ENCODE data around the gene PLA1A.
"Not testable (repeated sequence)": the region's sequence is repeated elsewhere in the genome, so short reads cannot be mapped to it uniquely, and the experiment has no call there.

Gene PLA1A, protein sequence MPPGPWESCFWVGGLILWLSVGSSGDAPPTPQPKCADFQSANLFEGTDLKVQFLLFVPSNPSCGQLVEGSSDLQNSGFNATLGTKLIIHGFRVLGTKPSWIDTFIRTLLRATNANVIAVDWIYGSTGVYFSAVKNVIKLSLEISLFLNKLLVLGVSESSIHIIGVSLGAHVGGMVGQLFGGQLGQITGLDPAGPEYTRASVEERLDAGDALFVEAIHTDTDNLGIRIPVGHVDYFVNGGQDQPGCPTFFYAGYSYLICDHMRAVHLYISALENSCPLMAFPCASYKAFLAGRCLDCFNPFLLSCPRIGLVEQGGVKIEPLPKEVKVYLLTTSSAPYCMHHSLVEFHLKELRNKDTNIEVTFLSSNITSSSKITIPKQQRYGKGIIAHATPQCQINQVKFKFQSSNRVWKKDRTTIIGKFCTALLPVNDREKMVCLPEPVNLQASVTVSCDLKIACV

DNA sequence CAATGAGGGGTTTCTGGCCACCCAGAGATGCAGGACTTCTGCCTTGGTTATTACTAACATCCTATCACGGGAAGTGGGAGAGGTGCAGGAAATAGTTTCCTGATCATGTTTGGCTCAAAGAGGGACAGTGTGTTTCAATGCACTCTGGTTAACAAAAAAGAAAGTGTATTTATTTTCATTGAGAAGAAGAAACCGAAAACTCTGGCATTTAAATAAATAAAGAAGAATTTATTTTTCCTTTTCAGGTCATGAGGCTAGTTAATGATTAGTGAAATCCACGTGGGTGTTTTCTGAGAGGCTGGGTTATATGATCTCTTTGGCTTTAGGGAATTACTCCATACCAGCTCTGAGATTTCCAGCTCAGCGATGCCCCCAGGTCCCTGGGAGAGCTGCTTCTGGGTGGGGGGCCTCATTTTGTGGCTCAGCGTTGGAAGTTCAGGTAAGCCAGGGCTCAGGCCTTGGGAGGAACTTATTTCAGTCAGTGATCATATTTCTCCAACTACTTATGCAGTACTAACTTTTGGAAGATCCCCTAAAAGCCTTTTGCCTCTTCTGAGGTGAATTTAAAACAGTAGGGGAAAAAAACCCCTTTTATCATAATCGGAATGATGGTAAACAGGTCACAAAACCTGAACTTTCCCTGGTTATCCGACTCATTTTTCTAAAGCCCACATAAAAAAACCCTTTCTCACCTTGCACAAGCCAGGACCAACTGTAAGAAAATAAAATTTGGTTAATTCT lies at the start of gene PLA1A:
Gene PLA1A, plus strand, starts transcription at position 338 of the 741 bp plus-strand sequence. Its CDS starts 29 bp downstream, at position 367.
- DNase-seq (ENCODE audit: low read depth), result no peak

DNA sequence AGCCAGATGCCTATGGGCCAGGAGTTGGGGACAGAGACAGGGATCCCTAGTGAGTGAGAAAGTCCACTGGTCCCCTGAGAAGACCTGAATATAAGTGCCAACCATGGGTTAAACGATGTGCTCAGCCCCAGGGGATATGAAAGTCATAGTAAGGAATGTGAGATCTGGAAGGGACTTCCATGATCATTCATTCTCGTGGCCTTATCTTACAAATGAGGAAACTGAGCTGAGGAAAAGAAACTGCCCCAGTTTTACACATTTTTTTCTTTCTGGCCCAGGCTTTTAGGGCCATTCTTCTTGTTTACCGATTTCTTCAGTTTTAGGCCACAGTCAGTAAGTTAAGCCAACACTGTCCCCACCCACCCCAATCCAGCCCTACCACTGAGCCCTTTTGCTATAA lies 49.3 kb upstream of the PLA1A start:
- DNase-seq (ENCODE audit: low read depth), result no peak

DNA sequence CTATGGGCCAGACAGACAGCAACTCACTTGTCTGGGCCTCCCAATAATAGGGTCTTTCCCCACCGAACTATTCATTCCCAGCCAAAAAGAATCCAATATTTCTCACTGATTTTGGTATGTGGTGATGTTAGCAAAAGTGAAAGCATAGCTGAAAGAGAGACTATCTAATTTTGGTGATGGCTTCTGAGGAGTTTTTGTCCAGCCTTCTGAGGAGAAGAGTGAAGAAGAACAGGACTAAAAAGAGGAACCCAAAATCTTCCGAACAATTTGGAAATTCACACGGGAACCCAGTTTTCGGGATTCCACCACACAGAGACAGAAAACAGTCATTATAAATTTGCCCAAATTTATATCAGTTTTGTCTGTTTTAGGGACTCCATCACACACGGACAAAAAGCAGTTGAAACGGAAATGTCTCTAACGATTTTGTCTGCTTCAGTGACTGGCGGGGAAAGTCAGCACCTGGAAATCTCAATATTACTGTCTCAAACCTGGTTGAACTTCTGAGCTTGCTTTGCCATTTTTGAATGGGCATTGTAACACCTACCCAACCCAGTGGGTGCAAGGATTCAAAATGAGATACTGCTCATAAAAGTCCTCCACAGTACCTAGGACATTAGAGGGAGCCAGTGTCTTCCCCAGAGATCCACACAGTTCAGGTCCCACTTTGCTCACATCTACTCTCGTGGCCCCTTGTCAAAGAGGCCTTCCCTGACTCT lies 47.3 kb upstream of the PLA1A start:
- DNase-seq (ENCODE audit: low read depth), result no peak

DNA sequence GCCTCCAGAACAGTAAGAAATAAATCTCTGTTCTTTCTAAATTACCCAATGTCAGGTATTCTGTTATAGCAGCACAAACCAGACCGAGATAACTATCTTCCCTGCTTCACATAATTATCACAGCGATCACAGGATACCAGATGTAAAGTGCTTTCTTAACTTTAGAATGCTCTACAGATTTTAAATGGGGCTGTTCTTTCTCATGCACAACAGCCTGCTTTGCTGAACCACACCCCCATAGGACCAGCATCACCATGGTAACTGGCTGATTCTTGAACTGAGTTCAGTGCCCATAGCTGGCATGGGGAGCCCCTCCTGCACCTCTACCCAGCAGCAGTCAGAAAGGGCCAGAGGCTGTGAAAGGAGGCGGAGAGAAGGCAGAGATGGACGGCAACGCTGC lies 46.1 kb upstream of the PLA1A start:
- no peak for DNase-seq (ENCODE audit: low read depth)

DNA sequence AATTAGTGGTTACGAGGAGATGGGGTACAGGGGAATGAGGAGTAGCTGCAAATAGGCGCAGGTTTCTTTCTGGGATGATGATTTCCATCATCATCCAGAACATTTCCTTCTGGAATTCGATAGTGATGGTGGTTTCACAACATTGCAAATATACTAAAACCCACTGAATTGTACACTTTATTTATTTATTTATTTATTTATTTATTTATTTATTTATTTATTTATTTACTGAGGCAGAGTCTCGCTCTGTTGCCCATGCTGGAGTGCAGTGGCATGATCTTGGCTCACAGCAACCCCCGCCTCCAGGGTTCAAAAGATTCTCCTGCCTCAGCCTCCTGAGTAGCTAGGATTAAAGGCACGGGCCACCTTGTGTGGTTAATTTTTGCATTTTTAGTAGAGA lies 44.8 kb upstream of the PLA1A start:
- not testable (repeated sequence) for DNase-seq (ENCODE audit: low read depth)

DNA sequence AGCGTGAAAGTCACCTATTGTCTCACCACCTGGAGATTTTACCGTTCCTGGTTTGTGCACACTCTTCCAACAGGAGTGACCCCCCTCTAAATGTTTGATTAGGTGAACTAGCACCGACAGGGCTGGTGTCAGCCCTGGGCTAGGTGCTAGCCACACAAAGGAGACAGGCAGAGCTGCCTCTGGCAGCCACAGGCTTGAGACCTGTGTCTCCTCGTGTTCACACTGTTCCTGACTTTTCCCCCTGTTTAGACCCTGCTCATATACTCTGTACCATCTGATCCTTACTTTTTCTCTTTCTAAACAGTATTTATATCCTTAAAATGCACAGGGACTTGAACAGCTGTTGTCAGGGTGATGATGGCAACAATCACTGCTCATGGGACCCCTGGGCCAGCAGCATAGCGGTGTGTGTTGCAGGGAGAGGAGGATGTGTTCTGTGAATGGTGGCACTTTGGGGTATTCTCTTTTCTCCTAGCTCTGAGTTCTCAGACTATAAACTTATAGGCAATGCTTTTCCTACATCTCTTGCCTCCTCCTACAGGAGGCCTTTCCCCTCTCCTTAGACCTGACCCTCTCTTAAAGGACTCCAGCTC lies 43.8 kb upstream of the PLA1A start:
- DNase-seq (ENCODE audit: low read depth), result no peak

DNA sequence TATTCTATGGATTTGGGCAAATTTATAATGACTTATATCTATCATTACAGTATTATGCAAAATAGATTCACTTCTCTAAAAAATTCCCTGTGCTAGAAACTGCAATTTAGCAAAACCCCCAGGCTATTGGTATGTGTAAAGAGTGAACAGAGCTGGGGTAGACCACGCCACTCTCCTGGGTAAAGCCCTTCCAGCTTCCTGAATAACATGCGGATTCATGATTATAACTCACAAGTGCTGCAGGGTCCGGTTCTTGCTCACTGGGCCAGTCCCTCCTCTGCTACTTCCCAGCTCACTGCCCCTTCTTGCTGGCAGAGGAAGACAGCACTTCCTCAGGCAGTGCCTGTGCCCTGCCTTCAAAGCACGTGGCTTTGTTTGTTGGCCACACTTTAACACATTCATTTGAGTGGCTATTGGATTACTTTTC lies 42.4 kb upstream of the PLA1A start:
- DNase-seq (ENCODE audit: low read depth), result no peak

DNA sequence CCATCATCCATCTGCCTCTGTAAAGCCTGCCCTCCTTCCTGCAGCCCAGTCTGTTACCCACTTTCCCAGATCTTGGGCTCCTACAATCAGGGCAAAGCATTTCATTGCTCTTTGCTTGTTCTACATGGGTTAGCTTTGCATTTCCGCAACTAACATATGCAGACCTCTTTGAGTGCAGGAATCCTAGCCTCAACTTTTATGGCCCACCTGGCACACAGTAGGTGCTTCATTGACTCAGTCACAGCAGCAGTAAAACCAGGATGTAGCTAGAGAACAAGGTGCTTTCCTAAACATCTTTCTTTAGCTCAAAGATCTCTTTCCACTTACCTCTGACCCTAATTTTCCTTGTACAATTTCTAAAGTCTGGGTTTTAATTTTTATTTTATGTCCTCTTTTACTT lies 41.8 kb upstream of the PLA1A start:
- no peak for DNase-seq (ENCODE audit: low read depth)

DNA sequence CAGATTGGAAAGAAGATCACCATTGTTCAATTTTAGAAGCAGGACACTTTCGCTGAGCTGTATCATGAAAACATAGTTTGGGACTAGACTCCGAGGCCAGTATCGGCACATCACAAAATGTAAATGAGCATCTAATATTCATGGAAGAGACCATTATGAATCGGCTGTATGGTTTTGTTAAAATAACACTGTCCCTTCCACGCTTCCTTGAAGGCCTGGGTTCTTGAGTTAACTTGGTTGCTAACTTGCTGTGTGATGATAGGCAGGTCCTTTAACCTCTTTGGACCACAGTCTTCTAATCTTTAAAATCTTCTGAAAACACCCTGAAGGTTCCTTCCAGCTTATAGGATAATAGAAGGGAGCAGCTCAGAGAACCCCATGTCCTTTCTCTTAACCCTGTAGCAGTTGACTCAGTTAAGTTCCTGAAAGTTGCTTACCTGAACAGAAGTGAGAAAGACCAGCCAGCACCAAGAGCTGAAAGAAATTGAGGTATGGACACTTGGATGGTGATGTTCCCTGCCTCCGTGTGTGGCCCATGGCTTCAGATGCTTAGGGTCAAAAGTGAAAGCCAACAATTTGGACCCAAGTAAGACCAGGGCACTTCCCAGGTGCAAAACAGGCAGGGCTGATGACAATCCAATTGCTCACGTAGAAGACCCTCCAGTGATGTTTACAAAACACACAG lies 40.4 kb upstream of the PLA1A start:
- no peak for DNase-seq (ENCODE audit: low read depth)

DNA sequence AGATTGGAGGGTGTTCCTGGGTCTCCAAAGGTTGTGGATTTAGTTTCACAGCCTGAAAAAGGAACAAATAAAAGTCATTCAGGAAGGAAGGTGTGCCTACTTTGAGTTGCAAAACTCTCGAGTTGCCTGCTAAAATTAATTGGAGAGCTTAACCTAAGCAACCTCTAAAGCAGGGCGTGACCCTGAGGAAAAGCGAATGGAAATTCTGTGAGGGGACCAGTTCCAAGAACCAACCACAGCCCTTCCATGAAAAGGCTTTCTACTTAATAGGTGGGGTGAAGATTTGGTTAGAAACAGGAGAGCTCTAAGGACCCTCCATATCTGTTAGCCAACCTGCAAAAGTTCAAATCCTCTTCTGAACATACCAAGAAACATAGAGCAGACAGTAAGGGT lies 39.8 kb upstream of the PLA1A start:
- DNase-seq (ENCODE audit: low read depth), result no peak

DNA sequence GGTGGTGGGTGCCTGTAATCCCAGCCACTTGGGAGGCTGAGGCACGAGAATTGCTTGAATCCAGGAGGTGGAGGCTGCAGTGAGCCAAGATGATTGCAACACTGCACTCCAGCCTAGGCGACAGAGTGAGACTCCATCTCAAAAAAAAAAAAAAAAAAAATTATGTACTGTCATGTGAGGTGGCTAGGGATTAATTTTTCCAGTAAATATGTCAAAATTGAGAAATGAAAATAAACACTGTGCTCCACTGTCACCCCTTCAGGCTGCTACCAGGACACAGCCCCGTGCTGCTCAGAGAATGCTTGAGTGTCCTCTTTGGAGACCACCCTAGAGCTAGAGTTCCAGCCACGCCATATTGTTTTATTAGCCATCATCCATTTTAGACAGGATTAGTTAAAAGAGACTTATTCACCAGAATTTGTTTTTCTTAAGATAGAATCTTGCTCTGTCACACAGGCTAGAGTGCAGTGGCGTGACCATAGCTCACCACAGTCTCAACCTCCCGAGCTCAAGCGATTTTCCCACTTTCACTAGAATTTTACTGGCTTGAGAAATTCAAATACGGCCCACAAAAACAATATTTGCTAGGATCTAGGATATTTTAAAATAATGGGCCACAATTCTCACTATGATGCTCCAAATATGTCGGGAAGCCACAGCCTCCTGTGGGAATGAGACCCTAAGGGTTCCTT lies 38.9 kb upstream of the PLA1A start:
- DNase-seq (ENCODE audit: low read depth), result no peak

DNA sequence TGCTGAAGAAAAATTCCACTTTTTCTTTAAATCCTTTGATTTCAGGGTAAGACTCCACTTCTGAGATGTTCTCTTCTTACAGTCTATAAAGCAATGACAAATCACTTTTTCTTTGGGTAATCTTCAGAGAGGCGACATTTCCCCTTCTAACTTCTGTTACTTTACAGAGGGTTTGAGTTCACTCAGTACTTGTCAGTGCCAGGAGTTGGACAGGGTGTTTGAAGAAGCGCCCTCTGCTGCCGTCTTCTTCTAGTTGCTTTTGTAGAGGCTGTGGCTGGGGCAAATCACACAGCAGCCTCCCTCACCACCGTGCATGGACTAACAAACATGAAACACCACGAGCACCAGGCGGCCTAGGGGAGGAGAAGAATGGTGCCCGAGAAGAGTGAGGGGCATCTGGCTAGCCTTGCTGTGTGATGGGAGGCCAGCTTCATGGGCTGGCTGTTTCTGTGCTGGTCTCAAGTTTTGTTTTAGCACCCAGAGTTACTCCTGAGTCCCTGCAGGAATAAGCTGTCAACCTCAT lies 38.2 kb upstream of the PLA1A start, which contains the start of gene CD80:
Gene CD80, minus strand, starts transcription at position 174 of the 523 bp plus-strand sequence. CDS start 1,886 bp downstream, outside the sequence.
- DNase-seq (ENCODE audit: low read depth), result no peak

DNA sequence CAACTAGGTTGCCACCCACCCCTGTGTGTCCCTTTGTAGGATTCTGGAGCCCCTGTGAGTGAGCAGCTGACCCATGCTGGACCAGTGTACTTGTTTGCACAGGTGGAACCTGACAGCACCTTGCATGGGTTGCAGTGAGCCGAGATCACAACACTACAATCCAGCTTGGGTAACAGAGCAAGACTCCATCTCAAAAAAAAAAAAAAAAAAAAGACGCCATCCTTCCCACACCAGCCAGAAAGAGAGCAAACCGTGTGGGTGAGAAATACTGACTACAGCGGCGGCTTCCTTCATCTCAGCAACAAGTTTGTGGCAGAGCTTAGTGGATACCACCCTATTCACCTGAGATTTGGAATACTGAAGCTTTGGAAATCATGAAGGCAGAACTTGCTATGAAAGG lies 37.5 kb upstream of the PLA1A start:
- no peak for DNase-seq (ENCODE audit: low read depth)

DNA sequence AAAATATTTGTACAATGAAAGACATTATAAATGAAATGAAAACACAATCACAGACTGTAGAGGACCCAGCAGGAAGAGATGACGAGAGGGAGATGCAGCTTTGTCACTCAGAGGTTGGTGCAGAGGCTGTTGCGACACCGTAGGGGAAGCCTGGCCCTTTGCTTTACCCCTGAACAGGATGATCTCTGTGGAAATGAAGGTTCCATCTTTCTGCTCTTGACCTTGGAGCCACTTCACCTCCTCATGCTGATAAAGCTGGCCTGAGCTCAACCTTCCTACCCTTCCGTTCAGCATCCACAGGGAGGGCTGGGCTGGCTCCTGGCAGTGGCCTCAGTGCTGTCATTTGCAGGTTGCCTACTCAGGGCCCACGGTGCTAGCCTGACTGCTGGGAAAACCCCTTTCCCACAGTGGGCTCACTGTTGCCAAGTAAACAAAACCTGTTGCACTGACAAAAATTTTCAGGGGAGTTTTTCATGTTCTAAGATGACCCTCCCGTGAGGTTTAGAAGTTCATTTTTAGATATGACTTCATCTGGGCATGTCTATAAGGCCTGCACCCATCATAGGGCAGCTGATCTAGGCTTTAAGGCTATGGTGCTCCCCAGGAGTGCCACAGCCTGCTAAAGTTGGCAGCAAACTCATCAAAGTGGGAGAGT lies 35.3 kb upstream of the PLA1A start:
- DNase-seq (ENCODE audit: low read depth), result no peak

DNA sequence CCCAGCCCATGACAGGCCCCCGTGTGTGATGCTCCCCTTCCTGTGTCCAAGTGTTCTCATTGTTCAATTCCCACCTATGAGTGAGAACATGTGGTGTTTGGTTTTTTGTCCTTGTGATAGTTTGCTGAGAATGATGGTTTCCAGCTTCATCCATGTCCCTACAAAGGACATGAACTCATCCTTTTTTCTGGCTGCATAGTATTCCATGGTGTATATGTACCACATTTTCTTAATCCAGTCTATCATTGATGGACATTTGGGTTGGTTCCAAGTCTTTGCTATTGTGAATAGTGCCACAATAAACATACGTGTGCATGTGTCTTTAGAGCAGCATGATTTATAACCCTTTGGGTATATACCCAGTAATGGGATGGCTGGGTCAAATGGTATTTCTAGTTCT lies 34.4 kb upstream of the PLA1A start:
- not testable (repeated sequence) for DNase-seq (ENCODE audit: low read depth)

DNA sequence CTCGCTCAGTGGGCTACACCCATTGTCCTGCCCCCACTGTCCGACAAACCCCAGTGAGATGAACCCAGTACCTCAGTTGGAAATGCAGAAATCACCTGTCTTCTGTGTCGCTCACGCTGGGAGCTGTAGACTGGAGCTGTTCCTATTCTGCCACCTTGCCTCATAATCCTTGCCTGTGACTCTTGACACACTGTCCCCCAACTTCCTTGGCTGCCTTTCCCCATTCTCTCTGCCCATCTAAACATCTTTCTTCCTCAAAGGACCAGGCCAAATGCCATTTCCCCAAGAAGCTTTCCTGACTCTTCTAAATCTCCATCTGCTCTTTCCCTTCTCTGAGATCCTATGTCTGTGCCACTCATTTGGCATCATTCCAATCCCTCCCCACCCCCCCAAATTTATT lies 28.5 kb upstream of the PLA1A start:
- DNase-seq (ENCODE audit: low read depth), result no peak

DNA sequence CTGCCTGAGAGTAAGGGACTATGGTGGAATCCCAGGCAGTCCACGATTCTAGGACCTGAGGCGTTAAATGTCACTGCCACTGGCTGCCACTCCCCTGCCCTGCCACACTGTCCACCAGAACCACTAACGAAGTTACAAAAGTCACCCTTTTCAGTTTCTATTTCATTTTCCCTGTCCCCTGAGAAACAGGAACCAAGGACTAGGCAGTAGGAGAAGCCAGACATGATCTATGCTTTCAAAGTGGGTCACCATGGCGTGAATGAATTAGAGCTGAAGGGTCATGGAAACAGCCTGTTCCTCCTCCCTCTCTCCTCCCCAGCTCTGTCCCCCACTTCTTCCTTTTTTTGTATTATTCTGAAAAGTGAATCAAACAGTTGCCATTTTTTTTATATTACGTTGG lies 27.5 kb upstream of the PLA1A start:
- no peak for DNase-seq (ENCODE audit: low read depth)

DNA sequence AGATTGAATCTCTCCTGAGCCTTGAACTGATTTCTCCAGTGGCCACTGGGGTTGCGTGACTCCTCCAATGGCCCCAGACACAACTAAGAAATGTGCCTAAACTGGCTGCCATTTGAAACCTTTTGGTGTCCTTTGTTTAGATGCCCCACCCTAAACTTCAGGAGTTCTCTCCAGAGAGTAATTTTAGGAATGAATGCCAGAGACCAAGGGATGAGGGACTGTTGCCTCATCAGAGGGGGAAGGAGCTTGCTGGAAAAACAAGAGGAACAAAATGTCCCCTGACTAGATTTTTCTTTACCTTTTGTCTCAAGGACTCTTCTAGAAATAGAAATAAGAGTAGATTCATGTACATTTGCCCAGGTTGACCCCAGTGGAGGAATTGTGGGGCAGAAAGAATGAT lies 26.5 kb upstream of the PLA1A start:
- DNase-seq (ENCODE audit: low read depth), result no peak

DNA sequence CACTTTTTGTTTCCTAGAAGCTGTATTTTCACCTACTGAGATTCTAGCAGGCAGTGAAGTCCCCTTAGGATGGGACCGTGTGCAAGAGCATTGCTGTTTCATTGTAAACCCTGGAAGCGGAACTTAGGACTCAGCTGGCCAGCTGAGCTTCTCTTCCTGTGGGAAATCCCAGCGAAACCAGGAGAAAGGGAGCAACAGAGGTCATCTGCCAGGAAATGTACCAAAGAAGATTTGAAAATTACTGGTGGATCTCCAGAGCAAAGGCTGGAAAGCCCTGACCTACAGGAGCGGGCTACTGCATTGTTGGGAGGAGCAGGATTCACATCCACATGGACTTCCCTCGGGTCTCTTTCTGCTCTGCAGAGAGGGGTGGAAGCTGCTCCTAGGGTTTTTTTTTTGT lies 26.0 kb upstream of the PLA1A start:
- DNase-seq (ENCODE audit: low read depth), result no peak

DNA sequence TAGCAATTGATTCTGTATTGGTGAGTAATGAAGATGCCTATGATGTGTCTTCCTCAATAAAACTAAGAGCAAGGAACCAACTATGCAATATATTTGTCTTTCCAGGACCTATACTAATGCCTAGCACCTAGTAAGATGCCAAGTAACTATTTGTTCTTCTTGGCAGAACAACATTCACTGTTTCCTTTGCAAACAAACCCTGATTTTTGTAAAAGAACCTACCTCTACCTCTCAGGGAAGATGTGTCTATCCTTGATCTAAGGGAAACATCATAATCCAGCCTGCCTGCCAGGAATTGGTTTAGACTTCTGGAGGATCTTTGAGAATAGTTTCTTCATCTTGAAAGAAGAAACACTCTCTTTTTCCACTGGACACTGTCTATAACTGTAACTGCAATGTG lies 22.2 kb upstream of the PLA1A start:
- no peak for DNase-seq (ENCODE audit: low read depth)
